Measurements from ENCODE around the gene FOXO1. TPM values are rescaled to one million over a fixed set of nuclear protein-coding genes. Genes with fewer than 3 reads are reported as not detected.

FOXO1 gene
- total RNA-seq, 2 donors from 2014 or later = 20.1 to 29.7 TPM

- DNase-seq = no peak
- Mint-ChIP-seq H3K4me3 (no peak overlapping the region), H3K27ac (peak overlapping the region; percentile 27), H3K36me3 (ENCODE audit: low read depth) (peaks cover 6% of the 10 kb centered on the region), H3K9me3 (no peaks in the 10 kb centered on the region), H3K4me1 (peaks cover 39% of the 10 kb centered on the region), H3K27me3 (ENCODE audit: insufficient read depth) (no peaks in the 10 kb centered on the region)
- Histone ChIP-seq H3K4me1 (ENCODE audit: control insufficient read depth, insufficient read depth, low read length) (peaks cover 8% of the 10 kb centered on the region), H3K9ac (ENCODE audit: extremely low read depth, low read length, poor library complexity, severe bottlenecking) (no peak overlapping the region), H3K9me3 (ENCODE audit: control insufficient read depth, low read length) (no peaks in the 10 kb centered on the region), H3K27ac (ENCODE audit: low read depth, low read length) (no peak overlapping the region), H3K27me3 (ENCODE audit: control insufficient read depth, insufficient read depth, low read length, poor library complexity, severe bottlenecking) (no peaks in the 10 kb centered on the region), H3K4me3 (ENCODE audit: low read length) (no peak overlapping the region), H3K36me3 (ENCODE audit: control insufficient read depth, insufficient read depth, low read length) (no peaks in the 10 kb centered on the region)
- WGBS, 2 experiments (ENCODE audit: insufficient coverage in 1 of 2, insufficient read length in 1 of 2) = 93 to 97% methylated on average over 4 of the region's 4 CpGs
- TF ChIP-seq, protein P1, sequence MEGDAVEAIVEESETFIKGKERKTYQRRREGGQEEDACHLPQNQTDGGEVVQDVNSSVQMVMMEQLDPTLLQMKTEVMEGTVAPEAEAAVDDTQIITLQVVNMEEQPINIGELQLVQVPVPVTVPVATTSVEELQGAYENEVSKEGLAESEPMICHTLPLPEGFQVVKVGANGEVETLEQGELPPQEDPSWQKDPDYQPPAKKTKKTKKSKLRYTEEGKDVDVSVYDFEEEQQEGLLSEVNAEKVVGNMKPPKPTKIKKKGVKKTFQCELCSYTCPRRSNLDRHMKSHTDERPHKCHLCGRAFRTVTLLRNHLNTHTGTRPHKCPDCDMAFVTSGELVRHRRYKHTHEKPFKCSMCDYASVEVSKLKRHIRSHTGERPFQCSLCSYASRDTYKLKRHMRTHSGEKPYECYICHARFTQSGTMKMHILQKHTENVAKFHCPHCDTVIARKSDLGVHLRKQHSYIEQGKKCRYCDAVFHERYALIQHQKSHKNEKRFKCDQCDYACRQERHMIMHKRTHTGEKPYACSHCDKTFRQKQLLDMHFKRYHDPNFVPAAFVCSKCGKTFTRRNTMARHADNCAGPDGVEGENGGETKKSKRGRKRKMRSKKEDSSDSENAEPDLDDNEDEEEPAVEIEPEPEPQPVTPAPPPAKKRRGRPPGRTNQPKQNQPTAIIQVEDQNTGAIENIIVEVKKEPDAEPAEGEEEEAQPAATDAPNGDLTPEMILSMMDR (conservative IDR thresholded peaks at IDR 0.05) = no peak
Observed at GRCh38 chr13:40613914-40614313, 52.5 kb downstream of the FOXO1 start.

DNA sequence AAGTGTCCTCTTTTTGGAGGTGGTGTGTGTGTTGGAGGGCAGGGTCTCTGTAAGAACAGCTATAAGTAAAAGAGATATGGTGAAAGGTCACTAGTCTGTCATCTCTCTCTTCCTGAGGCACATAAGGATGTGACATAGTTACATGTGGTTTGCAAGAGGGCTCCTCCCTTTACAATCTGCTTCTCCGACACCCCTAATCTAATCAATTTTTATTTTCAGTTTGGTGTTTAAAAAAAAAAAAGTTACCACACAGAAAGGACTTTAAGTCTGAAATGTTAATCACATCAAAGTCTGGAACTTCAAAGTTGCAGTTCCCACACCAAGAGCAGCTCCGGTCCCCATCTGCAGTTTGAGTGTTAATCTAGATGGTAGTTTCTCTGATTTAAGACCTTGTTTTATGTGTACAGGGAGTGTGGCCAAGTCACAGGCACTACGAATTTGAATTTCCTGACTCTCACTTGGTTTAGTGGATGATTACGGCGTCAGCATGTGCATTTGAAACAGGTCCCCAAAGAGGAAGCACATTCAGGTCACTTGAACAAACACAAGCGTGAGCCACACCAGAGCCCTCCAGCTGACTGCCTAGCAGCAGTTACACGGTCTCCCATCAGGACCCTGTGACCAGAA, 53.1 kb downstream of the FOXO1 start:
- no peak overlapping the region for H3K27ac ChIP-seq (ENCODE audit: low read depth, low read length)
- H3K36me3 ChIP-seq (ENCODE audit: control insufficient read depth, insufficient read depth, low read length) = no peaks in the 10 kb centered on the region
- TF ChIP-seq, protein P1 (conservative IDR thresholded peaks at IDR 0.05) = no peak
- 81 to 90% methylated on average over 6 of the region's 7 CpGs for WGBS, 2 experiments (ENCODE audit: insufficient coverage in 1 of 2, insufficient read length in 1 of 2)
- Mint-ChIP-seq H3K36me3 (ENCODE audit: low read depth) (peaks cover 8% of the 10 kb centered on the region), H3K4me3 (no peak overlapping the region), H3K27me3 (ENCODE audit: insufficient read depth) (no peaks in the 10 kb centered on the region), H3K4me1 (peaks cover 39% of the 10 kb centered on the region), H3K27ac (peak overlapping the region; percentile 27), H3K9me3 (no peaks in the 10 kb centered on the region)
- H3K9ac ChIP-seq (ENCODE audit: extremely low read depth, low read length, poor library complexity, severe bottlenecking) = no peak overlapping the region
- H3K4me3 ChIP-seq (ENCODE audit: low read length) = no peak overlapping the region
- no peak for DNase-seq
- peaks cover 5% of the 10 kb centered on the region for H3K9me3 ChIP-seq (ENCODE audit: control insufficient read depth, low read length)
- H3K27me3 ChIP-seq (ENCODE audit: control insufficient read depth, insufficient read depth, low read length, poor library complexity, severe bottlenecking) = no peaks in the 10 kb centered on the region
- peaks cover 8% of the 10 kb centered on the region for H3K4me1 ChIP-seq (ENCODE audit: control insufficient read depth, insufficient read depth, low read length)

- H3K9ac ChIP-seq (ENCODE audit: extremely low read depth, low read length, poor library complexity, severe bottlenecking) = no peak overlapping the region
- peaks cover 45% of the 10 kb centered on the region for H3K4me1 Mint-ChIP-seq
- peaks cover 8% of the 10 kb centered on the region for H3K9me3 ChIP-seq (ENCODE audit: control insufficient read depth, low read length)
- peaks cover 8% of the 10 kb centered on the region for H3K4me1 ChIP-seq (ENCODE audit: control insufficient read depth, insufficient read depth, low read length)
- TF ChIP-seq, protein P1 (conservative IDR thresholded peaks at IDR 0.05) = no peak
- H3K27ac Mint-ChIP-seq = no peak overlapping the region
- H3K9me3 Mint-ChIP-seq = no peaks in the 10 kb centered on the region
- H3K4me3 ChIP-seq (ENCODE audit: low read length) = no peak overlapping the region
- no peaks in the 10 kb centered on the region for H3K27me3 Mint-ChIP-seq (ENCODE audit: insufficient read depth)
- no peak overlapping the region for H3K4me3 Mint-ChIP-seq
- peak overlapping the region; percentile 29 for H3K27ac ChIP-seq (ENCODE audit: low read depth, low read length)
- H3K27me3 ChIP-seq (ENCODE audit: control insufficient read depth, insufficient read depth, low read length, poor library complexity, severe bottlenecking) = no peaks in the 10 kb centered on the region
- H3K36me3 Mint-ChIP-seq (ENCODE audit: low read depth) = peaks cover 12% of the 10 kb centered on the region
- no peaks in the 10 kb centered on the region for H3K36me3 ChIP-seq (ENCODE audit: control insufficient read depth, insufficient read depth, low read length)
- no peak for DNase-seq
- 0 to 50% methylated on average over 1 to 2 of the region's 2 CpGs for WGBS, 2 experiments (ENCODE audit: insufficient coverage in 1 of 2, insufficient read length in 1 of 2)
Observed at GRCh38 chr13:40612041-40612440, 54.4 kb downstream of the FOXO1 start.
